ENCODE results near the gene FBLN1. TPM values are rescaled to one million over a fixed set of nuclear protein-coding genes. Genes with fewer than 3 reads are reported as not detected.

Gene FBLN1
- polyA plus RNA-seq, 3 donors: 79.1 to 105 (median 97.9) TPM

- no peak for DNase-seq (ENCODE audit: low read depth in 3 of 3, low spot score in 2 of 3)
Measured at GRCh38 chr22:45631140-45631840, 128.6 kb downstream of the FBLN1 start.

- DNase-seq (ENCODE audit: low read depth in 3 of 3, low spot score in 2 of 3): no peak
Measured at GRCh38 chr22:45631841-45632238, 129.2 kb downstream of the FBLN1 start.

GRCh38 chr22:45632791-45633515 is 130.3 kb downstream of the FBLN1 start:
- DNase-seq (ENCODE audit: low read depth in 3 of 3, low spot score in 2 of 3): no peak

GRCh38 chr22:45636683-45637082 is 134.0 kb downstream of the FBLN1 start:
- DNase-seq (ENCODE audit: low read depth in 3 of 3, low spot score in 2 of 3): no peak

GRCh38 chr22:45638197-45638596 is 135.5 kb downstream of the FBLN1 start:
- DNase-seq (ENCODE audit: low read depth in 3 of 3, low spot score in 2 of 3): no peak

- DNase-seq (ENCODE audit: low read depth in 3 of 3, low spot score in 2 of 3): no peak
Measured at GRCh38 chr22:45638834-45639746, 136.4 kb downstream of the FBLN1 start.

GRCh38 chr22:45639747-45640102 is 137.0 kb downstream of the FBLN1 start:
- no peak for DNase-seq (ENCODE audit: low read depth in 3 of 3, low spot score in 2 of 3)

GRCh38 chr22:45640291-45640940 is 137.7 kb downstream of the FBLN1 start:
- DNase-seq (ENCODE audit: low read depth in 3 of 3, low spot score in 2 of 3): no peak

GRCh38 chr22:45640941-45641621 is 138.4 kb downstream of the FBLN1 start:
- no peak for DNase-seq (ENCODE audit: low read depth in 3 of 3, low spot score in 2 of 3)

GRCh38 chr22:45642986-45643385 is 140.3 kb downstream of the FBLN1 start:
- DNase-seq (ENCODE audit: low read depth in 3 of 3, low spot score in 2 of 3): no peak

GRCh38 chr22:45644714-45645113 is 142.0 kb downstream of the FBLN1 start:
- DNase-seq (ENCODE audit: low read depth in 3 of 3, low spot score in 2 of 3): no peak

GRCh38 chr22:45645150-45645525 is 142.5 kb downstream of the FBLN1 start:
- DNase-seq (ENCODE audit: low read depth in 3 of 3, low spot score in 2 of 3): no peak

GRCh38 chr22:45645526-45646414 is 143.1 kb downstream of the FBLN1 start:
- DNase-seq (ENCODE audit: low read depth in 3 of 3, low spot score in 2 of 3): no peak

GRCh38 chr22:45647532-45648225 is 145.0 kb downstream of the FBLN1 start:
- no peak for DNase-seq (ENCODE audit: low read depth in 3 of 3, low spot score in 2 of 3)

- no peak for DNase-seq (ENCODE audit: low read depth in 3 of 3, low spot score in 2 of 3)
Measured at GRCh38 chr22:45648301-45649117, 145.8 kb downstream of the FBLN1 start.

- DNase-seq (ENCODE audit: low read depth in 3 of 3, low spot score in 2 of 3): no peak
Measured at GRCh38 chr22:45649809-45650208, 147.1 kb downstream of the FBLN1 start.

- DNase-seq (ENCODE audit: low read depth in 3 of 3, low spot score in 2 of 3): no peak
Measured at GRCh38 chr22:45650721-45651120, 148.0 kb downstream of the FBLN1 start.

Data from right renal cortex interstitium (tissue), 3 donors.